C4-2B (cell line): ENCODE data around the gene FAHD2B.
A peak's percentile ranks its signal among the peaks of the same experiment; 100 is the strongest.
"Not testable (repeated sequence)": the region's sequence is repeated elsewhere in the genome, so short reads cannot be mapped to it uniquely, and the experiment has no call there.

Experiments used
- H3K27ac ChIP-seq: fragments of 450-650 bp; 2 replicates; pipeline ENCODE4 v1.5.1; 2017
- ZFX ChIP-seq: fragments of 450-650 bp; IDR thresholded peaks from 2 replicates; pipeline ENCODE4 v1.6.1; 2017
- TF ChIP-seq, protein P1 (sequence below): fragments of 450-650 bp; conservative IDR thresholded peaks from 2 replicates; pipeline ENCODE4 v1.5.1; 2017; ENCODE audit warnings: mild to moderate bottlenecking

The FAHD2B gene, protein sequence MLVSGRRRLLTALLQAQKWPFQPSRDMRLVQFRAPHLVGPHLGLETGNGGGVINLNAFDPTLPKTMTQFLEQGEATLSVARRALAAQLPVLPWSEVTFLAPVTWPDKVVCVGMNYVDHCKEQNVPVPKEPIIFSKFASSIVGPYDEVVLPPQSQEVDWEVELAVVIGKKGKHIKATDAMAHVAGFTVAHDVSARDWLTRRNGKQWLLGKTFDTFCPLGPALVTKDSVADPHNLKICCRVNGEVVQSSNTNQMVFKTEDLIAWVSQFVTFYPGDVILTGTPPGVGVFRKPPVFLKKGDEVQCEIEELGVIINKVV

DNA sequence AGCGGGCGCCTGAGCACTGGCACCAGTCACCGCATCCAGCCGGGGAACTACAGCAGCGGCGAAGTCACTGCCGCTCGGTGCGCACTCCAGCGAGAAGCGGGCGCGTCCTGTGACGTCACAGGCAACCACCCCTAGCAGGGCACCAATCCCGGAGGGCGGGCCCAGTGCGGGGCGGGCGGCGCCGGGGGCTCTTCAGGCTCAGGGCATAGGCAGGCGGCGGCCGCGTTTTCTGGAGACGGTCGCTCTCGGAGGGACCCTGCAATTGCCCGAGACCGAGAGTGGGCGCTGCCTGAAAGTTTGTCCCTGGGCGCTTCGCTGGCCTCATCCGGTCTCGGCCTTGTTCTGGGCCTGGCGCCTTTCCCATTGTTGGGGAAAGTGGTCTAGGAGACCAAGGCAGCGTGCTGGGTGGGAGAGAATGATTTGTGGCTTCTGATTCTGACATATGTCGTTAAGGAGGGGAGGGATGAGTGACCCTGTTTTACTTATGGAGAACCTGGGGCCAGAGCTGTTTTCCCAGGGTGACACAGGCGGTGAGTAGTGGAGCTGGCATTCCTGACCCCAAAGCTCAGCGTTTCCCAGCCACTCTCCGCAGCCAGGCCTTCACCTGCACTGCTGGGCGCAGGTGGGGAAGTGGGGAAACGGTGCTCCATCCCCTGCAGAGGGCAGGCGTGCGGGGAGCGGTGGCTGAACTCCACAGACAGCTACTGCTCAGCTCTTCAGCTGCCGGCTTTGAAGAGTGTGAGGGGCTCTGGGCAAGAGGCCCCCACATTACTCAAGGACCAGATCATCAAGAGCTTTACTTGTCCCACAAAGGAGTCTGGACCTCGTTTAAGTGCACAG is at the start of gene FAHD2B:
Gene FAHD2B, minus strand, starts transcription at position 111 of the 840 bp plus-strand sequence. CDS start 3,176 bp downstream, outside the sequence.
- not testable (repeated sequence) for H3K27ac ChIP-seq

DNA sequence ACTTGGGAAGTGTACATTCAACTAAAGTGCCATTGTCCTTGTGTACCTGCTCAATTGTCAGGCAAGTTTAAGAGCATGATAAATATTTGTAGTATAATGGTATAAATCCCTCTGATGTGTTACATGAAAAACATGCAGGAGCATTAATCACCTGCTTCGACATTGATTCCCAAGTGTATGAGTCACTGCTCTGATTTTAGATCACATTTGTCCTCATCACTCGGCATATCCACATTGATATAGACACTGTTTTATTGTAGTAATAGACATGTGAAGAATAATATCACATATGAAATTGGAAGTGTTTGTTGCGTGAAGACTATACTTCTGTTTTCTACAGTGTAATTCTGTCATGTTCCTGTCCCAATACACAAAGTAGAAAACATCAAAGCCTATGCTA is 49.3 kb upstream of the FAHD2B start:
- H3K27ac ChIP-seq = not testable (repeated sequence)

DNA sequence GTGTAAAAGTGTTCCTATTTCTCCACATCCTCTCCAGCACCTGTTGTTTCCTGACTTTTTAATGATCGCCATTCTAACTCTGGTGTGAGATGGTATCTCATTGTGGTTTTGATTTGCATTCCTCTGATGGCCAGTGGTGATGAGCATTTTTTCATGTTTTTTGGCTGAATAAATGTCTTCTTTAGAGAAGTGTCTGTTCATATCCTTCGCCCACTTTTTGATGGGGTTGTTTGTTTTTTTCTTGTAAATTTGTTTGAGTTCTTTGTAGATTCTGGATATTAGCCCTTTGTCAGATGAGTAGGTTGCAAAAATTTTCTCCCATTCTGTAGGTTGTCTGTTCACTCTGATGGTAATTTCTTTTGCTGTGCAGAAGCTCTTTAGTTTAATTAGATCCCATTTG is 34.4 kb upstream of the FAHD2B start:
- H3K27ac ChIP-seq = not testable (repeated sequence)

DNA sequence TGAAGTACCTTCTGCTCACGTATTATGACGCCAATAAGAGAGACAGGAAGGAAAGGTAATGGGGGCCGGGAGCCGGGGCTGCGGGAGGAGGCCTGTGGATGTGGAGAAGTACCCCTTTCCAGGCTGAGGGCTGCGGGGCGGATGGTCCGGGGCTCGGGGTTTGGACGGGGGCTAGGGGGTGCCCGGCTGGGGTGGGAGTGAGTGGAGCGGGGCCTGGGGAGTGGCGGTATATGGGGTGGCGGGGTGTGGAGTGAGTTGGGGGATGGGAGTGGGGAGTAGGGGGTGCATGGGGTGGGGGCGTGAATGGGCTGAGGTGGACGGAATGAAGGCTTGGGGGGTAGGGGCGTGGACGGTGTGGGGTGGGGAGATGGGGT is 19.2 kb upstream of the FAHD2B start:
- H3K27ac ChIP-seq = peak overlapping the region; percentile 82

DNA sequence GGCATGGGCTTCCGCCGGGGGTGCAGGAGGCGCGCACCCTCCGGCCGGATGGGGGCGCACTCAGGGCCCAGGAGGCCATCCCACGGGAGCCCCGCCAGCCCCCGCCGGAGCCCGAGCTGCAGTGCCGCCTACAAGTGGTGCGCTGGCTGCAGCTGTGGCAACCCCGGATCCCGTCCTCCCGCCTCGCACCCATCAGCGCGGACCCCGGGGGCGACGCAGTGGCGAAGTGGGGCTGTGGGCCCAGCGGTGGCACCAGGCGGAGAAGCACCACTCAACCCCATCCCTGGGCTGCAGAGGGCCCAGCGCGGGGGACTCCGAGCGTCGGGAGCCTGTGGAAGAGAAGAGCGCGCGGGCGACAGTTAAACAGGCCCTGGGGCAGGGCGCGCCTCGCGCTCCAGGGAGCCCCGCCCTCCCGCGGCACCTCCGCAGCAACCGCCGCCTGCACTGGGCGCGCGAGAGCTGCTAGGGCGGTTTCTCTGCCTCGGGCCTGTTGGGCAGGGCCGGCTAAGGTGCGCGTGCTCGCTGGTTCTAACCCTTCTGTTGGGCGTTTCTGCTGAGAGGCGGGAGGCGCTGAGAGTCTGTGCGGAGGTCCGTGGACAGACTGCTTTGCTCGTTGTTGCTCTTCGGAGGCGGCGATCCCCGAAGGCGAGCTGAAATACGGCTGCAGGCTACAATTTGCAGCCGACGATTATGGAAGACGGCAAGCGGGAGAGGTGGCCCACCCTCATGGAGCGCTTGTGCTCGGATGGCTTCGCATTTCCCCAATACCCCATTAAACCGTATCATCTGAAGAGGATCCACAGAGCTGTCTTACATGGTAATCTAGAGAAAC is 18.6 kb upstream of the FAHD2B start, which contains the start of gene ANKRD36:
Gene ANKRD36, plus strand, starts transcription at position 104 of the 832 bp plus-strand sequence. Its CDS starts 587 bp downstream, at position 691.
- peak within 1 kb of the TSS; percentile 82 for H3K27ac ChIP-seq
- peak; percentile 50 for TF ChIP-seq ZFX

DNA sequence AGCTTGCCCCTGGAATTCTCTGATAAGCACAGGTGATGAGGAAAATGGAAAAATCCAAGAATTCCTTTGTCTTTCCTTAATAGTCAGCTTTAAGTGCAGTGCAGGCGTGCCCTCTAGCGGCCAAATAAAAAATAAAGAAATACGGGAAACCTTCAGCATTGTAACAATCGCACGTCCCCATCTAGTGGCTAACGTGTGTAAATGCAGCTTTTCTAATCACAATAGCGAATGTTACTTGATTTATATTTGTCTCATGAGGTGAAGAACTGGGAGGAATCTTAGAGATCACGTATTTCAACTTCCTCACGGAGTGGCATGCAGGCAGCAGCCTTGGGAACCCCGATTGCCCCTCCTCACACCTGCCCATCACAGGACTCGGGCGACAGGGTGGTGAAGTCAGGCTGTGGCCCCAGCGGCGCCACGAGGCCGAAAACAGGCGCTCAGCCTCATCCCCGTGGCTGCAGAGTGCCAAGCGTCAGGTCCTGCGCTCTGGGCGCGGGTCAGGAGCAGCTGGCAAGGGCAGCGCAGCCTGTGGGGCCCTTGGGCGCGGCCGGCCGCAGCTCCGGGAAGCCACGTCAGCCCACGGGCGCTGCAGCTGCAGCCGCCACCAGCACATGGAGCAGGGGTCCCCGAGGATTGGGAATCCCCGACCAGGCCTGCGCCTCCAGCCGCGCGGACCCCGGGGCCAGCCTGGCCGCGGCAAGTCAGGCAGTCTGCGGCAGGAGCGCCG is 17.8 kb upstream of the FAHD2B start:
- peak overlapping the region; percentile 82 for H3K27ac ChIP-seq
- TF ChIP-seq, protein P1, sequence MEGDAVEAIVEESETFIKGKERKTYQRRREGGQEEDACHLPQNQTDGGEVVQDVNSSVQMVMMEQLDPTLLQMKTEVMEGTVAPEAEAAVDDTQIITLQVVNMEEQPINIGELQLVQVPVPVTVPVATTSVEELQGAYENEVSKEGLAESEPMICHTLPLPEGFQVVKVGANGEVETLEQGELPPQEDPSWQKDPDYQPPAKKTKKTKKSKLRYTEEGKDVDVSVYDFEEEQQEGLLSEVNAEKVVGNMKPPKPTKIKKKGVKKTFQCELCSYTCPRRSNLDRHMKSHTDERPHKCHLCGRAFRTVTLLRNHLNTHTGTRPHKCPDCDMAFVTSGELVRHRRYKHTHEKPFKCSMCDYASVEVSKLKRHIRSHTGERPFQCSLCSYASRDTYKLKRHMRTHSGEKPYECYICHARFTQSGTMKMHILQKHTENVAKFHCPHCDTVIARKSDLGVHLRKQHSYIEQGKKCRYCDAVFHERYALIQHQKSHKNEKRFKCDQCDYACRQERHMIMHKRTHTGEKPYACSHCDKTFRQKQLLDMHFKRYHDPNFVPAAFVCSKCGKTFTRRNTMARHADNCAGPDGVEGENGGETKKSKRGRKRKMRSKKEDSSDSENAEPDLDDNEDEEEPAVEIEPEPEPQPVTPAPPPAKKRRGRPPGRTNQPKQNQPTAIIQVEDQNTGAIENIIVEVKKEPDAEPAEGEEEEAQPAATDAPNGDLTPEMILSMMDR = peak; percentile 89

DNA sequence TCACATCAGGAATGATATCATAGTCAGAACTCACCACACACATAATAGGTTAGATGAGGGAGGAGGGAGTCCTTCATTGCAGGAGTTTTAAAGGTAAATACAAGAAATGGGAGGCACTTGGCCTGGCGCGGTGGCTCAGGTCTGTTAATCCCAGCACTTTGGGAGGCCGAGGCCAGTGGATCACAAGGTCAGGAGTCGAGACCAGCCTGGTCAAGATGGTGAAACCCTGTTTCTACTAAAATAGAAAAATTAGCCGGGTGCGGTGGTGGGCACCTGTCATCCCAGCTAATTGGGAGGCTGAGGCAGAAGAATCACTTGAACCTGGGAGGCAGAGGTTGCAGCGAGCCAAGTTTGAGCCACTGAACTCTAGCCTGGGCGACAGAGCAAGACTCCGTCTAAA is 16.6 kb upstream of the FAHD2B start:
- H3K27ac ChIP-seq = not testable (repeated sequence)

DNA sequence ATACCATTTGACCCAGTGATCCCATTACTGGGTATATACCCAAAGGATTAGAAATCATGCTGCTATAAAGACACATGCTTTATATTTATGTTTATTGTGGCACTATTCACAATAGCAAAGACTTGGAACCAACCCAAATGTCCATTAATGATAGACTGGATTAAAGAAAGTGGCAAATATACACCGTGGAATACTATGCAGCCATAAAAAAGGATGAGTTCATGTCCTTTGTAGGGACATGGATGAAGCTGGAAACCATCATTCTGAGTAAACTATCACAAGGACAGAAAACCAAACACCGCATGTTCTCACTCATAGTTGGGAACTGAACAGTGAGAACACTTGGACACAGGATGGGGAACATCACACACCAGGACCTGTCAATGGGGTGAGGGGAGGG is 12.2 kb upstream of the FAHD2B start:
- H3K27ac ChIP-seq = not testable (repeated sequence)

DNA sequence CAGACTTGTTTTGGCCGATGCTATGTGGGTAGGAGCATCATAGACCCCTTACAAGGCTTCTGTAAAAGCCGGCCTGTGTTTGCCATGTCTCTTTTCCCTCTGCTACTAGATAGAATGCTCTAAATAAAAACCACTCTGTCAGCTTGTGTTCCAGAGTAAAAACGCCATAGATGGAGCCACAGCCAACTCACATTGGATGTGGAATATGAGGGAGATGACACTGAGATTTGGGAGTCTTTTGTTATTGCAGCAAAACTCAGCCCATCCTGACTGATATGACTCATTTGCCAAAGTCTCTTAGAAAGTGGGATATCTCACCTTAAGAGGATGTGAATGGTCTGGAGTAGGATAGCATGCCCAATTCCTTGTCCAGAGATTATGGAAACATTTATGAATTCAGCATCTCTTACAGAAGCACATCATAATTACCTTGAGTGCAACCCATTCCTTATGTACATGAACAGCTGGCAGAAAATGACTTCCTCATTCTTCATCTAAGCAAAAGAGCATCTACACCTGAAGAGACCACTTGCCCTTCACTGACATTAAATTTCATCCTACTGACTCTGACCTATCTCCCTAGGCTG is 4.2 kb upstream of the FAHD2B start:
- H3K27ac ChIP-seq = not testable (repeated sequence)

DNA sequence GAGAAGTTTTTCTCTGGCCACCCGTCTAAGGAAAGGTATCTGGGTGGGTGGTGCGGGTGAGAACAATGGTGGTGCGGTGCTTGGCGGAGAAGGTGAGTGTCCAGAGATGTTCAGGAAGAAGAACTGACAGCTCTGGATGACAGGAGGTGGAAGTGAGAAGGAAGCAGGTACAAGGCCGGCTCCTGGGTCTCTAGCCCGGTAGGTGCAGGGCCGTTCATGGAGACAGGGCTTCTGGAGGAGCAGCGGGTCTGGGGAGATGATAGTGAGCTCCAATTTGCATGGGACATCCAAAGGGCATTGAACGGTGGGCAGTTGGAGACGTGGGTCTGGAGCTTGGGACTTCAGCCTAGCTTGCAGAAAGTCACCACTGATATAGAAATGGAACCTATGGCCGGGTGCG is 979 bp upstream of the FAHD2B start:
- H3K27ac ChIP-seq = no peak overlapping the region
- TF ChIP-seq, protein P1 = no peak
- TF ChIP-seq ZFX = no peak

DNA sequence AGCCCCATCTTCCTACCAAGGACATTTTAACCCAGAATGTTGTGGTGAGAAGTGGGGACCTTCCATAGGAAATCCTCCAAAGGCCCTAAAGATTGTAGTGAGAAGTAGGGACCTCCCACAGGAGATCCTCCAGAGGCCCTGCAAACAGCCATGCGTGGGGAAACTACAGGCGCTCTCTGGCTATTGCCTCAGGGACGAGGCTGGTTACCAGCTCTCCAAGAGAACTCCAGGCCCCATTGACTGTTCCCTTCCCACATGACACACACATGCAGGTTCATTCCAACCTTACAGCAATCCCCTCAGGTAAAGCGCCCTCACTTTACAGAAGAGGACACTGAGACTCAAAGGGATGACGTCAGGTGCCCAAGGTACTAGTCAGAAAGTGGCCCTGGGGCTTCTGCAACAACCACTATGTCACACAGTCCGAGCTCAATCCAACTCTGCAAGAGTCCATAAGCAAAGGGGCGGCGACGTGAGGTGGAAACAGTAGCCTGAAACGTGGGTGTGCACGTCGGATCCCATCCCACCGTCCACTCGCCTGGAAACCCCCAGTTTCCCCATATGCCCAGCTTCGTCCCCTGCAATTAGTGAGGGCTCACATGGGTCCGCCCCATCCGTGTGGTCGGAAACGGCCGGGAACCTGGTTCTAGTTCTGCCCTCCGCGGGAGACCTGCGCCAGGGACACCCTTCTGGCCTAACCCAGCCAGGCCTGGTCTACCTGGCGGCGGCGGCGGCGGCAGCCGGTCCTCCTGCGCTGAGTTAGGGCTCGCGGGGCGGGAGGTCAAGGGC is 505 bp downstream of the FAHD2B start:
- not testable (repeated sequence) for H3K27ac ChIP-seq

DNA sequence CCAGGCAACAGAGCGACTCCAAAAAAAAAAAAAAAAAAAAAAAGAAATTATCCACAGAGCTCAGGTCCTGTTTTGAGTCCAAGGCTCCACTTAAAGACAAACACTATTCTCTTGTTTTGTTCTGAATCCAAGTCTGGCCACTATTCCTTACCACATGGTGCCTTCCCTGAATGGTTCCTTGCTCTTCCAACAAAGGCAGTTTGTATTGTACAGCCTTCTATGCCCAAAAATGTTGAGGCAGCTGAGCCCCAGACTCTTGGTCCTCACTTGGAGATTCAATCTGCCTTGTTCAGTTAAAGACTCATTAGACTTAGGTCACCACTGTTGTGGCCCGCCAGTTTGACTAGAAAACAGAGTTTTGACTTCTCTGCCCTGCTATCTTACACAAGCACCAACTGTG is 1.7 kb downstream of the FAHD2B start:
- not testable (repeated sequence) for H3K27ac ChIP-seq

DNA sequence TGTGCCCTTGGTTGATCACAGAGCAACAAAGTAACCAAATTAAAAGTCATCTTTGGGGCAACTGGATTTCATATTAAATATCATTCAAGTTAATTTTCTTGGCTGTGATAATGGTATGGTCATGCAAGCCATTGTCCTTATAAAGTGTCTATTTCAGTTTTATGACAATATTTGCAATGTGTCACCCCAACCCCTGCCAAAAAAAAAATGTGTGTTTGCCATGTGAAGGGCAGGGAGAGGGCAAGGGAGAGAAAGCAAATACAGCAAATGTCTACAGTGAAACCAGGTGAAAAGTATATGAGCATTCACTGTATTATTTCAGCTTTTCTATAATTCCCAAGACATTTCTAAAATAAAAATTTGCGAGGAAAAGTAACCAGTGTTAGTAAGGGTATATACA is 6.0 kb downstream of the FAHD2B start:
- H3K27ac ChIP-seq = not testable (repeated sequence)

DNA sequence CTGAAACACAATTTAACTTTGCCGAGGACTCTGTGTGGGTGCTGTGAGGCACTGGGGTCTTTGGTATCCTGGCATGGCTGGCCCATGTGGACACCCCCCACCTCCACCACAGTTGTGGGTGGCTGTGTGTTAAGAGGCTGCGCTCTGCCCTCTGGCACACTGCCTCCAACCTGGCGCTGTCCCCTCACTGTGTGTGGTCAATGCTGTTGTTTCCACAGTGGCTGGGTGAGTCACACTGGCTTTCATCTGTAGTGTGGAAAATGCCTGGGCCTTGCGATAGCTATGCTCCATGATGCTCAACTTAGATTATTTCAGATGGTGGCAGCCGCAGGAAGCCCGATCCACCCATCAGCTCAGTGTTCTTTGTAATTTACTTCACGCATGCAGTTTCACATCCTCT is 9.6 kb downstream of the FAHD2B start:
- not testable (repeated sequence) for H3K27ac ChIP-seq

DNA sequence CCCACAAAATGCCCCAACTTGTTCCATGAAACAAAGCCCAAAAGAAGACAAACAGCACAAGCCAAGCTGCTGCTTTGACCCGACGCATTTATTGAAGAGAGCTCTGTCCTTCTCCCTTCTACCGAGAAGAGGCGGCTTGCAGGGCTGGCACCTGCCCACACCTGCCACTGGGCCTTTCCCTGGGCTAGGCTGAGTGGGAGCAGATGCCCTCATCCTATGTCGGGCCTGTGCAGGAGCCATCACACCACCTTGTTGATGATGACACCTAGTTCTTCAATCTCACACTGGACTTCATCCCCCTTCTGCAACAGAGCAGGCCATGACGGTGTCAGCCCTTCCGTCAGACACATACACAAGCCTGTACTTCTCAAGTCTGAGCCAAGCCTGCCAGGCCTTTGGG is 11.2 kb downstream of the FAHD2B start:
- H3K27ac ChIP-seq = not testable (repeated sequence)

DNA sequence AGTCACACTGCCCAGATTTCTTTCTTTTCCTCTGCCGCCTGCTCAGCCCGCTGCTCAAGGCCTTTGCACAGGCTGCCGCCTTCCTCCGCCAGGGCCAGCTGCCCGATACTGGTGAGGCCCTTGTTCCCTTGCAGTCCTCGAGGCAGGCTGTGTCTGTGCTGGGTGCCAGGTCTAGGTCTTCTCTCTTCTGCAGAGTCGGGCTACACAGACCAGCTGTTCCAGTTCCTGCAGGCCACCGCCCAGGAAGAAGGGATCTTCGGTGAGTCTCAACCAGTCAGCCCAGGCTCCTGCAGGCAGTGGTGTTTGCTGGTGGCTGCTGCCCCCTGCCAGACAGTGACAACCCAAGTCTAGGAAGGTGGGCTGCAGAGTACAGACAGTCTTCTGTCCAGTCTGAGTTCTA is 12.5 kb downstream of the FAHD2B start:
- H3K27ac ChIP-seq = not testable (repeated sequence)

DNA sequence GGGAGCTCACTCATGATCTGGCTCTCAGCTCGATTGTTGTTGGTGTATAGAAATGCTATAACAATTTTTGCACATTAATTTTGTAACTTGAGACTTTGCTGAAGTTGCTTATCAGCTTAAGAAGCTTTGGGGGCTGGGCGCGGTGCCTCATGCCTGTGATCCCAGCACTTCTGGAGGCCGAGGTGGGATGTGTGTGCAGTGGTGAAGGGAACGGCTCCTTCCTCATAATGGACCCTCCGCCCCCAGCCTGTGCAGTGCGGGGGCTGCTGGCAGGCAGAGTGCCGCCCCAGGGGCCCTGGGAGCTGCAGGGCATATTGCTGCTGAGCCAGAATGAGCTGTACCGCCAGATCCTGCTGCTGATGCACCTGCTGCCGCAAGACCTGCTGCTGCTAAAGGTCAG is 13.8 kb downstream of the FAHD2B start:
- not testable (repeated sequence) for H3K27ac ChIP-seq
